Vagina (tissue), 2 donors: ENCODE data around the gene CAMSAP2.

Experiments
- CTCF ChIP-seq, 3 experiments: fragments of 450-650 bp in 2 of 3; fragments of 200-600 bp in 1 of 3; sonication (generic) in 1 of 3; IDR thresholded peaks; one replicate each; pipeline ENCODE4 v1.5.1; 2017 to 2019; ENCODE audit warnings: antibody characterized with exemption in 3 of 3, mild to moderate bottlenecking in 2 of 3, moderate library complexity in 2 of 3
- POLR2A ChIP-seq, 2 donors: fragments of 450-650 bp; IDR thresholded peaks; one replicate each; pipeline ENCODE4 v1.6.1; 2017; ENCODE audit warnings: antibody characterized with exemption in 2 of 2, mild to moderate bottlenecking in 2 of 2, moderate library complexity in 2 of 2
- POLR2AphosphoS5 ChIP-seq, 2 donors: sonication (generic); formaldehyde crosslinking; IDR thresholded peaks; one replicate each; pipeline ENCODE4 v1.9.0; 2017; ENCODE audit warnings: antibody characterized with exemption in 2 of 2, mild to moderate bottlenecking in 2 of 2, low read depth in 1 of 2; ENCODE audit not compliant: insufficient read depth in 1 of 2

GRCh38 chr1:200727257-200727656 is 11.4 kb upstream of the CAMSAP2 start:
- no peak for TF ChIP-seq CTCF (IDR thresholded peaks at IDR 0.05)
- no peak for TF ChIP-seq POLR2A (IDR thresholded peaks at IDR 0.05)
- TF ChIP-seq POLR2AphosphoS5 (IDR thresholded peaks at IDR 0.05; ENCODE audit: insufficient read depth in 1 of 2, low read depth in 1 of 2): no peak
